Panc1 (cell line): ENCODE results near the gene PSD4.

ENCODE experiments used
- CTCF ChIP-seq: fragments of 450-650 bp; IDR thresholded peaks from 2 replicates; pipeline ENCODE4 v1.5.1; 2017; ENCODE audit warnings: mild to moderate bottlenecking
- POLR2AphosphoS5 ChIP-seq: IDR thresholded peaks from 2 replicates; pipeline ENCODE4 v1.6.1; 2012; ENCODE audit warnings: mild to moderate bottlenecking, low read depth, low read length, moderate library complexity
- TCF7L2 ChIP-seq: IDR thresholded peaks from 2 replicates; pipeline ENCODE4 v1.6.1; 2011; ENCODE audit warnings: mild to moderate bottlenecking, low read depth, low read length, inconsistent platforms

DNA sequence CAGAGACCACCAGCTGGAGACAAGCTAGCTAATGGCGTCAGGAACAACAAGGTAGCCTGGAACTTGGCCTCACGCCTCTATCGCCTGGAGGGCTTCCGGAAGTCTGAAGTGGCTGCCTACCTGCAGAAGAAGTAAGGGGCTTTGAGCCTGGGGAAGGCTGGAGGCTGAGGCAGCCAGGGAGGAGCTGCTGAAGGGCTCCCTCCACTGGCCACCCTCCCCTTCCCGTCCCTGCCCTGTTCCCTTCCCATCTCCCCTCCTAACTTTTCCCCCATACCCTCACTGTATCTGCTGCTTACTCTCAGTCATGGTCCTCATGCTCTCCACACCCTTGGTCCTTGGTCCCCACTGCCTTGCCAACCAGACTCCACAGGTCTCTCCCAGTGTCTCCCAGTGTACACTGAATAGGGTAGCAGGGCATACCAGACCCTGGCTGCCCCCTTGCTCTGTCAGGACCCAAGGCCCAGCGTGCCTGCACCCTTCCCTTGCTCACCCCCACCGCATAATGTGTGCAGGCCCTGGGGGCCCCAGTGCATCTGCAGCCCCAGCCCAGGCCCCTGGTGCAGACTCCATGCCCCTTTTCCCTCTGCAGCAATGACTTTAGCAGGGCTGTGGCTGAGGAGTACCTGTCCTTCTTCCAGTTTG lies 18.8 kb downstream of the PSD4 start:
- TF ChIP-seq CTCF (no peak), POLR2AphosphoS5 (no peak), TCF7L2 (no peak)
